Endothelial cell of umbilical vein (primary cell): ENCODE results near the gene EGR1.

Experiments
- EZH2 ChIP-seq: IDR thresholded peaks from 2 replicates; pipeline ENCODE4 v1.6.1; 2012; ENCODE audit warnings: borderline replicate concordance, low read depth, mild to moderate bottlenecking, moderate library complexity, low read length, inconsistent platforms; ENCODE audit not compliant: severe bottlenecking
- FOS ChIP-seq: IDR thresholded peaks from 2 replicates; pipeline ENCODE4 v1.6.1; 2011; ENCODE audit warnings: mild to moderate bottlenecking, low read length, moderate library complexity, borderline replicate concordance; ENCODE audit not compliant: insufficient read depth
- JUN ChIP-seq: IDR thresholded peaks from 2 replicates; pipeline ENCODE4 v1.6.1; 2011; ENCODE audit warnings: borderline replicate concordance, low read depth; ENCODE audit not compliant: insufficient read length, insufficient read depth
- MAX ChIP-seq: IDR thresholded peaks from 2 replicates; pipeline ENCODE4 v1.6.1; 2011; ENCODE audit not compliant: insufficient read depth, insufficient read length
- MYC ChIP-seq: IDR thresholded peaks from one replicate; pipeline ENCODE4 v1.6.1; 2011; ENCODE audit warnings: mild to moderate bottlenecking, low read depth, low read length
- POLR2A ChIP-seq: IDR thresholded peaks from 2 replicates; pipeline ENCODE4 v1.6.1; 2012; ENCODE audit warnings: low read depth, mild to moderate bottlenecking, control low read depth, low read length
- POLR2AphosphoS5 ChIP-seq: IDR thresholded peaks from 2 replicates; pipeline ENCODE4 v1.6.1; 2012; ENCODE audit warnings: low read depth, mild to moderate bottlenecking, control low read depth, low read length, moderate library complexity; ENCODE audit not compliant: insufficient read depth
- TF ChIP-seq, protein P1 (sequence below), 2 donors: IDR thresholded peaks; 1 replicate in 1 of 2; 2 replicates in 1 of 2; pipeline ENCODE4 v1.5.1; 2011; ENCODE audit warnings: low read length in 2 of 2, mild to moderate bottlenecking in 2 of 2, moderate library complexity in 2 of 2, control low read depth in 1 of 2, inconsistent platforms in 1 of 2, low read depth in 1 of 2; ENCODE audit not compliant: insufficient read depth in 1 of 2; ENCODE audit errors: extremely low read depth in 1 of 2

DNA sequence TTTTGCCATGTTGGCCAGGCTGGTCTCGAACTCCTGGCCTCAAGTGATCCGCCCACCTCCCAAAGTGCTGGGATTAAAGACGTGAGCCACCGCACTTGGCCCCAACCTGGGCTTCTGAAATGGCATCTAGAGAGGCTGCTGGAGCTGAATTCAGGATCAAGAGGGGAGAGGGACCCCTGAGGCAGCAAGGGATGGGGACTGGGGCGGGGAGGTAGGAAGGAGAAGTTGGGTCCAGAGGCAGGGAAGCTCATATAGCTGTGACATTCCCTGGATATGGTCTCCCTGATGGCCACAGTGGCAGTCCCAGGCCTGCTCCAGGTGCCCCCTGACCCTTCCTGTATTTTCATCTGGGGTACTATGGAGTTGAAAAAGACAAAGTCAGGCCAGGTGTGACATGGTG, 14.3 kb upstream of the EGR1 start:
- no peak for TF ChIP-seq POLR2AphosphoS5
- TF ChIP-seq EZH2: no peak
- TF ChIP-seq, protein P1, sequence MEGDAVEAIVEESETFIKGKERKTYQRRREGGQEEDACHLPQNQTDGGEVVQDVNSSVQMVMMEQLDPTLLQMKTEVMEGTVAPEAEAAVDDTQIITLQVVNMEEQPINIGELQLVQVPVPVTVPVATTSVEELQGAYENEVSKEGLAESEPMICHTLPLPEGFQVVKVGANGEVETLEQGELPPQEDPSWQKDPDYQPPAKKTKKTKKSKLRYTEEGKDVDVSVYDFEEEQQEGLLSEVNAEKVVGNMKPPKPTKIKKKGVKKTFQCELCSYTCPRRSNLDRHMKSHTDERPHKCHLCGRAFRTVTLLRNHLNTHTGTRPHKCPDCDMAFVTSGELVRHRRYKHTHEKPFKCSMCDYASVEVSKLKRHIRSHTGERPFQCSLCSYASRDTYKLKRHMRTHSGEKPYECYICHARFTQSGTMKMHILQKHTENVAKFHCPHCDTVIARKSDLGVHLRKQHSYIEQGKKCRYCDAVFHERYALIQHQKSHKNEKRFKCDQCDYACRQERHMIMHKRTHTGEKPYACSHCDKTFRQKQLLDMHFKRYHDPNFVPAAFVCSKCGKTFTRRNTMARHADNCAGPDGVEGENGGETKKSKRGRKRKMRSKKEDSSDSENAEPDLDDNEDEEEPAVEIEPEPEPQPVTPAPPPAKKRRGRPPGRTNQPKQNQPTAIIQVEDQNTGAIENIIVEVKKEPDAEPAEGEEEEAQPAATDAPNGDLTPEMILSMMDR (IDR thresholded peaks at IDR 0.05; ENCODE audit: extremely low read depth in 1 of 2, insufficient read depth in 1 of 2, low read depth in 1 of 2, low read length in 2 of 2): no peak
- TF ChIP-seq FOS: no peak
- no peak for TF ChIP-seq POLR2A
- TF ChIP-seq MAX: no peak
- TF ChIP-seq JUN: no peak
- TF ChIP-seq MYC: no peak
